Middle frontal gyrus (tissue), 1 donor: ENCODE results near the gene ANKMY1.

ENCODE experiments used
- DNase-seq: peaks from one replicate; pipeline ENCODE4 v3.0.0-alpha.2; 2015; ENCODE audit warnings: low spot score; ENCODE audit errors: extremely low spot score

ANKMY1 gene

GRCh38 chr2:240461471-240462072, 96.2 kb downstream of the ANKMY1 start:
- DNase-seq, result no peak

GRCh38 chr2:240460781-240461431, 96.9 kb downstream of the ANKMY1 start:
- no peak for DNase-seq

GRCh38 chr2:240460253-240460711, 97.5 kb downstream of the ANKMY1 start:
- DNase-seq, result no peak

- DNase-seq, result no peak
These were observed 98.2 kb downstream of the ANKMY1 start for GRCh38 chr2:240459401-240460252.

GRCh38 chr2:240458900-240459391, 98.8 kb downstream of the ANKMY1 start:
- no peak for DNase-seq

GRCh38 chr2:240458044-240458899, 99.5 kb downstream of the ANKMY1 start:
- no peak for DNase-seq

- DNase-seq, result no peak
These were observed 100.4 kb downstream of the ANKMY1 start for GRCh38 chr2:240457223-240458043.

GRCh38 chr2:240456447-240457222, 101.2 kb downstream of the ANKMY1 start:
- DNase-seq, result no peak

GRCh38 chr2:240455647-240456446, 101.9 kb downstream of the ANKMY1 start:
- no peak for DNase-seq

- DNase-seq, result no peak
These were observed 102.5 kb downstream of the ANKMY1 start for GRCh38 chr2:240455272-240455646.

GRCh38 chr2:240454106-240454901, 103.5 kb downstream of the ANKMY1 start:
- DNase-seq, result no peak

GRCh38 chr2:240453461-240454105, 104.2 kb downstream of the ANKMY1 start:
- no peak for DNase-seq

GRCh38 chr2:240452462-240453256, 105.1 kb downstream of the ANKMY1 start:
- DNase-seq, result peak; percentile 50

GRCh38 chr2:240451791-240452461, 105.9 kb downstream of the ANKMY1 start:
- no peak for DNase-seq

GRCh38 chr2:240451108-240451611, 106.6 kb downstream of the ANKMY1 start:
- DNase-seq, result no peak
